Ovary (tissue), 3 donors: ENCODE results near the gene BICDL2.
A peak's percentile ranks its signal among the peaks of the same experiment; 100 is the strongest.

Experiments
- EP300 ChIP-seq: sonication (generic); formaldehyde crosslinking; IDR thresholded peaks from one replicate; pipeline ENCODE4 v1.6.1; 2017; ENCODE audit warnings: antibody characterized with exemption
- TF ChIP-seq, protein P1 (sequence below), 3 donors: fragments of 450-650 bp in 2 of 3; fragments of 200-600 bp in 1 of 3; IDR thresholded peaks; one replicate each; pipeline versions ENCODE4 v1.5.1 to v1.8.0; 2016 to 2022; ENCODE audit warnings: antibody characterized with exemption in 3 of 3, mild to moderate bottlenecking in 1 of 3
- donor health status: DM: no; HTN: no; CAD: no.

DNA sequence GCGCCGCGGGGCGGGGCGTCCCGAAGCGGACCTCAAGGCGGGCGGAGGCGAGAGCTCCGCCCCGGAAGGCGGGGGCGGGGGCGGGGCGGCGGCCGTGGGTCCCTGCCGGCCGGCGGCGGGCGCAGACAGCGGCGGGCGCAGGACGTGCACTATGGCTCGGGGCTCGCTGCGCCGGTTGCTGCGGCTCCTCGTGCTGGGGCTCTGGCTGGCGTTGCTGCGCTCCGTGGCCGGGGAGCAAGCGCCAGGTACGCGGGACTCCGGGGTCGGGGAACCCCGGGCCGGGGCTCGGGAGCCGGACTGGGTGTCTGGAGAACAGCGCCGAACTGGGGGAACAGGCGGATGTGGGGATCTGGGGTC, 16.5 kb downstream of the BICDL2 start, which contains the start of gene TNFRSF12A:
- TF ChIP-seq EP300: no peak
- TF ChIP-seq, protein P1, sequence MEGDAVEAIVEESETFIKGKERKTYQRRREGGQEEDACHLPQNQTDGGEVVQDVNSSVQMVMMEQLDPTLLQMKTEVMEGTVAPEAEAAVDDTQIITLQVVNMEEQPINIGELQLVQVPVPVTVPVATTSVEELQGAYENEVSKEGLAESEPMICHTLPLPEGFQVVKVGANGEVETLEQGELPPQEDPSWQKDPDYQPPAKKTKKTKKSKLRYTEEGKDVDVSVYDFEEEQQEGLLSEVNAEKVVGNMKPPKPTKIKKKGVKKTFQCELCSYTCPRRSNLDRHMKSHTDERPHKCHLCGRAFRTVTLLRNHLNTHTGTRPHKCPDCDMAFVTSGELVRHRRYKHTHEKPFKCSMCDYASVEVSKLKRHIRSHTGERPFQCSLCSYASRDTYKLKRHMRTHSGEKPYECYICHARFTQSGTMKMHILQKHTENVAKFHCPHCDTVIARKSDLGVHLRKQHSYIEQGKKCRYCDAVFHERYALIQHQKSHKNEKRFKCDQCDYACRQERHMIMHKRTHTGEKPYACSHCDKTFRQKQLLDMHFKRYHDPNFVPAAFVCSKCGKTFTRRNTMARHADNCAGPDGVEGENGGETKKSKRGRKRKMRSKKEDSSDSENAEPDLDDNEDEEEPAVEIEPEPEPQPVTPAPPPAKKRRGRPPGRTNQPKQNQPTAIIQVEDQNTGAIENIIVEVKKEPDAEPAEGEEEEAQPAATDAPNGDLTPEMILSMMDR (IDR thresholded peaks at IDR 0.05): peak in 2 of 3 donors; percentile 14 to 31
